Measurements from ENCODE around the gene CEND1.

The CEND1 gene

DNA sequence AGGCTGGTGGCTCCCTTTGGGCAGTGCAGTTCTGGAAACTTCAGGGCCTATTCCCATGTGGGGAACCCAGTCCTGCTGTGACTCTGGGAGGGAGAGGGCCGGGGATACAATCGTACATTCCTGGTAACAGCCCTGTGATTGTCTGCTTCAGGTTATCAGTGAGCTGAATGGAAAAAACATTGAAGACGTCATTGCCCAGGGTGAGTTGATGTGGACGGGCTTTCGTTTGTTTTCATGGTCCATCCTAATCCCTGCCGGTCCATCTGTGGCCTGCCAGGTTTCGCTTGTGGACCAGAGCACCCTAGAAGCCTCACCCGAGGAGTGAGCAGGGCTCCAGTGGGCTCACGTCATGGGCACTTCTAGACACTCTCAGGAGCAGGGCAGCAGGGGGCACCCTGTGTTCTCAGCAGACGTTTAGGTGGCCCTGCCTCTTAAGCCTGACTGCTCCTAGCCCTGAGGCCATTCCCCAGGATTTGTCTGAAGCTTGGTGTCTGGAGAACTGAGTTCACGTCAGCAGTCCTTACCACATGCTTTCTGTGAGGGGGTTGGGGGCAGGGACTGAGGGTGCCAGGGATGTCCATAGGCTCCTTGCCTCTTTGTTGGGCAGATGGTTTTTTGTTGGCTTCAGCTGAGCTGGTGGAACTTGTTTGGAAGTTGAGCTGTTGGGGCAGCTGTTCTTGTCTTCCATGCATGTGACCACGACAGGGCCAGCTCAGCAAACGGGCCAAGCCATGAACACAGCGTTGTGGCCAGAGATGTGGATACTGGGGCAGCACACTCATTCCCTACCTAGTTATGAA is 21.8 kb upstream of the CEND1 start:
- no peak for DNase-seq (ENCODE audit: low spot score)

DNA sequence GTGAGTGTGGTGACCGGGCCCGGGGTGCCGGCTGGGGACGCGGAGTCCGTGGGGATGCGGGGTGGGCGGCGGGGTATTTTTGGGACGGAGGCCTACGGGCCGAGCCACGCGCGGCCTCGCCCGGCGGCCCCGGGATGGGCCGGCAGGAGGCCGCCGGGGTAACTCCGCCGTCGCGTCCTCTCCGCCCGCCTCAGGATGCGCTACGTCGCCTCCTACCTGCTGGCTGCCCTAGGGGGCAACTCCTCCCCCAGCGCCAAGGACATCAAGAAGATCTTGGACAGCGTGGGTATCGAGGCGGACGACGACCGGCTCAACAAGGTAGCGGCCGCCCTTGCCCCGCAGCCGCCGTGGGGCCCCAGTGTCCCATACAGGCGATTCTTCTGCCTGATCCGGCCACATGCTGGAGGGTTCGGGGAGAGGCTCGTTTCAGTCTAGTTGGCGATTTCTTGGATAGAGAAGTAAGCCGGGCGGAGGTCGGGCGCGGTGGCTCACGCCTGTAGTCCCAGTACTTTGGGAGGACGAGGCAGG is 20.2 kb upstream of the CEND1 start:
- no peak for DNase-seq (ENCODE audit: low spot score)

DNA sequence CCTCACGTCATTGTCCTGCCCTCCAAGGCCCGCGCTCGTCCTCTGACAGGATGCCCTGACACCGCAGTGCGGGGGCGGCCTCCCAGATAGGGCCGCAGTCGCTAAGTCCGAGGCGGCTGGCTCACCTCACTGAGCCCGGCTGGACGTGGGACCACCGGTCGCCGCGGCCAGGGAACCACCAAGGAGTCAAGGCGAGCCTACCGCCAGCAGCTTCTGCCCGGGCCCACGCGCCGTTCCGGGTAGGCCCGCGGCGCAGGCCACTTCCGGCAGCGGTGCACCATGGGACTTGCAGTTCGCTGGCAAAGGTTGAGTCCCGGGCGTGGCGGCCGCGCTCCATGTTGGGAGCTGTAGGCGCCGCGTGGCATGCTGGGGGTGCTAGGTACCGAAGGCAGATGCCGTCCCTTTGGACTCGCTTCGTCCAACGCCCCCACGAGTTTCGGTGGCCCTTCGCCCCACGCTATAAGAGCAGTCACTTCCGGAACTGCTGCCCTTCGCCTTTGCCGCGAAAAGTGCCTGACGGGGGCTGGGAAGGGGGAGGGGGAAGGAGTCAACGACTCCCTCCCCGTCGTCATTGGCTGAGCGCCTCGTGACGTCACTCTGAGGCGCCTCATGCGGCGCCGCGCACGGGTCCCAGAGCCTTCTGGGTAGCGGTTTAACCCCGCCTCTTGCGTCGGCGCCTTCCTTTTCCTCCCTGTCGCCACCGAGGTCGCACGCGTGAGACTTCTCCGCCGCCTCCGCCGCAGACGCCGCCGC is 19.6 kb upstream of the CEND1 start, which contains the start of gene RPLP2:
Gene RPLP2 (plus strand): TSS at position 681 of the 753 bp plus-strand sequence. CDS start 268 bp downstream, outside the sequence.
- DNase-seq (ENCODE audit: low spot score) = peak; percentile 98

DNA sequence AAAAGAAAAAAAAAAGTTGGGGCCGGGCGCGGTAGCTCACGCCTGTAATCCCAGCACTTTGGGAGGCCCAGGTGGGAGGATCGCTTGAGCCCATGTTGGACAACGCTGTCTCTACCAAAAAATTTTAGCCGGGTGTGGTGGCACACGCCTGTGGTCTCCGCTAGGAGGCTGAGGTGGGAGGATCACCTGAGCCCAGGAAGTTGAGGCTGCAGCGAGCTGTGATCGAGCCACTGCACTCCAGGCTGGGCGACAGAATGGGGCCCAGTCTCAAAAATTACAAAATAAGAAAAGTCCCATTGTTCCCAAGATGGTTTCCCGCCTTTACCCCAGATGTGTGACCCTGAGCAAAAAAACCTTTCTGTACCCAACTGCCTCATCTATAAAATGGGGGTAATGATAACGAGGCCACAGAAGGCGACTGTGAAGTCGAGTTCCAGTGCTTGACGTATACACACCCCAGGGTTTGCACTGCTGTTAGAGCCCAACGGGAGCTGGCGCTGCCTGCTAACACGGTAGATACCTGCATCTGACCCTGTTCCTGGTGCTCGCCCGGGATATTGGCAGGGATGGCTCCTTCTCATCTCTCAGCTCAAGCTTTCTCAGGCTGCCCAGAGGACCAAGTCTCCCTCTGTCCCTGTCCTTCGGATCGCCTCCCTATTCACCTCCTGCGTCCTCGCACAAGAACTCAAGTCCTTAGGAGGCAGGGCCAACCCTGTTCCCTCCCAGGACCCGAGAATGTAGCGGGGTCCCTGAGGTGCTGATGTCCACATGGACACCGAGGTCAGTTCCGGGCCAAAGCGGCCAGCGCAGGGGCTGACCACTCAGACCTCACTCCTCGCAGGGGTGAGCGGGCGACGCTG is 18.8 kb upstream of the CEND1 start:
- peak; percentile 69 for DNase-seq (ENCODE audit: low spot score)

DNA sequence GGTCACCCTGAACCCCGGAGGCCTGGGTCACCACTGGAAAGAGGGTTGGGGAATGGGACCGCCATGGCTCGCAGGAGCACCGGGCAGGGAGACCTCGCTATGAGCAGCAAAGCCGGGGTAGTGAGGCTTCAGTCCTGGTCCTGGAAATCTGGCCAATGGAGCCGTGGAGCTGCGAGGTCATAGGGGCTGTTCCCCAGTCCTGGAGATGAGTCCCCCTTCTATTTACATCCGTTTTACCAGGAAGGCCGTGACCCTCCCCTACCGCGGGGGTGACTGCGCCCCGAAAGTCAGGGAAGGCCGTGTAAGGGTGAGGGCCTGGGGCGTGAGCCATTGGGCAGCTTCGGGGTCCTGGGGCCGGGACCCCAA is 14.7 kb upstream of the CEND1 start:
- no peak for DNase-seq (ENCODE audit: low spot score)

DNA sequence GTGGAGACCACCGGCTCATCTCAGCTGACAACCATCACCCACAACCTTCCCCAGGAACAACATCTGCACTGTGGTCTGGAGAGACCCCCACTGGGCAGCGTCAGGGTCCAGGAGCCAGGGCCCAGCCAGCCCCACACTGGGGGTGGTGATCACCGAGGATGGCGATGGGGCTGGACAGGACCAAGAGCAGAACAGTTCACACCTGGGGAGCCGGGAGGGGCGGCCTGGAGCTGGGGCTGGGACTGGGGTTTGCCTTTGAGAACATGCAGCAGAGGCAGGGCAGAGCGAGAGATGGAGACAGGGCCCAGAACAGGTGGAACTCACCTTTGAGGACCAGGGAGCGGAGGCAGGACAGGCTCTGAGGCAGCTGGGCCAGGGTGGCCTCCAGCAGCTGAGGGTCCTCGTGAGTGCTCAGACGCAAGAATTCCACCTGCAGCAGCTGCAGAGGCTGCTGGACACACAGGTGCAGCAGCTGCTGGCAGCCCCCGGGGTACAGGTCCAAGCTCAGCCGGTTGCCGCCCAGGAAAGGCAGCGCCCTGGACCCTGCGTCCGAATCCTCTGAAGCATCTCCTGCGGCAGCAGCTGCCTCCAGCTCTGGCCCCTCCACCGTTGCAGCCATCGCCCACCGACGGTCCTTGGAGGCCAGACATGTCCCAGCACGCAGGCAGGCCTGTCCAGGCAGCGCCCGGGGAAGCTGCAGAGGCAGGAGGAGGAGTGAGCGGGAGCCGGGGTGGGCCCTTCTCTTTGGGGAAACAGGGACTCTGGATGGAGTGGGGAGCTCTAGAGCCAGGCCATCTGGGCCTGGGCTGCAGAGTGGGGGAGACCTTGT is 14.1 kb upstream of the CEND1 start:
- no peak for DNase-seq (ENCODE audit: low spot score)

DNA sequence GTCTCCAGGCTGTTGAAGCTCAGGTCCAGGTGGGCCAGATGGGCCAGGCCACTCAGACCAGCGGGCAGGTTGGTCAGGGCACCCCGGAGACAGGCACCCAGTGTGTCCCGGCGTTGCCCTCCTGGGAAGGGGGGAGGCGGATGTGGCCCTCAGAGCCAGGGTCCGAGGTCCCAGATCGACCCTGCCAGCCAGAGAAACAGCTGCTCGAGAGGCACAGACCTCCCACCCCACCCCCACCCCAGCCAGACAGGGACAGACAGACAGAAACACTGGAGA is 13.5 kb upstream of the CEND1 start:
- no peak for DNase-seq (ENCODE audit: low spot score)

DNA sequence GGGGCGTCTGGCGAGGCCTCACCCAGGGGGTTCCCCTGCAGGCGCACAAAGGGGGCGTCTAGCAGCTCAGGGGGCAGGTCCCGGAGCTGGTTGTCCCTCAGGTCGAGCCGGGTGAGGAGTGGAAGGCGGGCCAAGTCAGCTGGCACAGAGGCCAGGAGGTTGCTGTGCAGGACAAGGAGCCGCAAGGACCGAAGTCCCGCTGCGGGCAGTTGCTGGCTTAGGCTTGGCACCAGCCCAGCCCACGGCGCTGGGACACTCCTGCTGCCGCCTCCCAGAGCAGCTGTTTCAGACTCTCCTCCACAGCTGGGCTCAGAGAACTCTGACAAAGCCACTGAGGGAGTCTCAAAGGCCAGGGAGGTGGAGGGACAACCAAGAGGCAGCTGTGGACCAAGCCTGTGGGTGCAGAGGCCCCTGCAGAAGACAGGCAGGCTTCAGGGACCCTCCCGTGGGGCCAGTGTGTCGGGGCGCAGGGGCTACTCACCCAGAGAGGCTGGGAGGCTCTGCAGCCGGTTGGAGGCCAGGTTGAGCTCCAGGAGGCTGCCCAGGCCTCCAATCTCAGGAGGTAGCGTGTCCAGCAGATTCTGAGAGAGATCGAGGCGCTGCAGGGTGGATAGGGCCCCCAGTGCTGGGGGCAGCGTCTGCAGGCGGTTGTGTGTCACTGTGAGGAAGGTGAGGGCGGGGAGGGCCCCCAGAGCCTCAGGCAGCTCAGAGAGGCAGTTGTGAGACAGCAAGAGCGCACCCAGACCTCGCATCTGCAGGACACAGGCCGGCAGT is 13.0 kb upstream of the CEND1 start:
- no peak for DNase-seq (ENCODE audit: low spot score)

DNA sequence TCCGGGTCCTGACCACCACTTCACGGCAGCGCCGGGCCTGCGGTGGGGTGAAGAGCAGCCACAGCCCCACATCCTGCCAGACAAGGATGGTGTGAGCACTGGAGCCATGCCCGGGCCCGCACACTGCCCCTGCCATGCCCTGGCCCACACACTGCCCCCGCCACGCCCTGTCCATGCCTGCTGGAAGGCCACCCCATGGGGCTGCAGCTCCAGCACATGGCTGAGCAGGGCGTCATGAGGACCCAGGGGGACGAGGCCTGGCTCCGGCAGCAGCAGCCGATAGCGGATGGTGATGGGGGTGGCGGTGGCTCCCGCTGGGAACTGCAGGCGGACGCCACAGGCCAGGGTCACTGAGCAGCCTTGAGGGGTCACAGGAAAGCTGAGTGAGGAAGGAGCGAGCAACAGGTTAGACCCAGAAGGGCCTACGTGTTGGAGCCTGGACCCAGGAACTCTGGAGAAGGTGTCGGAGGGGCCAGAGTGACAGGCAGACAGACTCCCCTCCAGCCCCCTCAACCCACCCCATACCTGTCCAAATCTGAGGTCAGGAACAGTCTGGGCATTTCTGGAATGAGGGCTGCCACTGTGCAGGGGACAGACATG is 12.2 kb upstream of the CEND1 start:
- DNase-seq (ENCODE audit: low spot score) = no peak

DNA sequence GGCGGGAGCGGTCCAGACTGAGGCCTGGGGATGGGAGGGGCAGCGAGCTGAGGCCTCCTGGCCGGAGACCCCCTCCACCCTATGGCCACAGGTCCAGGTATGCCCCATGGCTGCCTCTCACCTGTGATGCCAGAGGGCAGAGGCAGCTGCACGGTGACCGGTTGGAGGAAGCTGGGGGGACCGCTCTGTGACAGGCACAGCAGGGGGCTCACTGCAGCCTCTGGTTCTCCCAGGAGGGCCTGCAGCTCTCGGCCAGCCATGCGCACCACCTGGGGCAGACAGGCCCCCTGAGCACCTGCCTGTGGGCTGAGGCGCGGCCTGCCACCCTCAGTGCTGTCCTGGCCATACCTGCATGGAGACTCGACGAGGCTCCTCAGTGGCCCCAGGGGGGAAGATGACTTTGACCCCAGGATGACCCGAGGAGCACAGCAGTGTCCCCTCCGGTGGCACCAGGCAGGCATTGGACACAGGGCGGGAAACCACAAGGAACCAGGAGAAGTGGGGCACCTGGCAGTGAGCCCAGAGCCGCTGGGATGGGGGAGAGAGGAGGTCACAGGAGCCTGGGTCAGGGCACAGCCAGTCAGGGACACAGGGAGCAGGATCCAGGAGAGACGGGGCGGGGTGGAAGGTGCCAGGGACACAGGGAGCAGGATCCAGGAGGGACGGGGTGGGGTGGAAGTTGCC is 11.3 kb upstream of the CEND1 start:
- DNase-seq (ENCODE audit: low spot score) = no peak

DNA sequence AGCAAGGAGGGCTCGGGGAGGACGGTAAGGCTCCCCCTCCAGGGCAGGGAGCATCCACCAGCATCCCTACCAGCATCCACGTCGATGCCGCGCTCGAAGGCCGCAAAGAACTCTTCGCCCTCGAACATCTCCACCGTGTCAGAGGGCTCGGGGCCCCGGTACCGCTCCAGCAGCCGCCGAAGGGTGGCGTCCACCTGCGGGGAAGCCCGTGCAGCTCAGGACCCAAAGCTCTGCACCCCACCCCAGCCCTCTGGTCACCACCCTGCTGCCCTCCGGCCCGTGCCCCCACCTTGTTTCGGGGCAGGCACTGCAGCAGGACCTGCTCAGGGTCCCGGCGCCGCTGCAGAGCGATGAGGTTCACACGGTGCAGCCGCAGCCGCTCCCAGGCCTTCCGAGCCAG is 10.6 kb upstream of the CEND1 start:
- no peak for DNase-seq (ENCODE audit: low spot score)

DNA sequence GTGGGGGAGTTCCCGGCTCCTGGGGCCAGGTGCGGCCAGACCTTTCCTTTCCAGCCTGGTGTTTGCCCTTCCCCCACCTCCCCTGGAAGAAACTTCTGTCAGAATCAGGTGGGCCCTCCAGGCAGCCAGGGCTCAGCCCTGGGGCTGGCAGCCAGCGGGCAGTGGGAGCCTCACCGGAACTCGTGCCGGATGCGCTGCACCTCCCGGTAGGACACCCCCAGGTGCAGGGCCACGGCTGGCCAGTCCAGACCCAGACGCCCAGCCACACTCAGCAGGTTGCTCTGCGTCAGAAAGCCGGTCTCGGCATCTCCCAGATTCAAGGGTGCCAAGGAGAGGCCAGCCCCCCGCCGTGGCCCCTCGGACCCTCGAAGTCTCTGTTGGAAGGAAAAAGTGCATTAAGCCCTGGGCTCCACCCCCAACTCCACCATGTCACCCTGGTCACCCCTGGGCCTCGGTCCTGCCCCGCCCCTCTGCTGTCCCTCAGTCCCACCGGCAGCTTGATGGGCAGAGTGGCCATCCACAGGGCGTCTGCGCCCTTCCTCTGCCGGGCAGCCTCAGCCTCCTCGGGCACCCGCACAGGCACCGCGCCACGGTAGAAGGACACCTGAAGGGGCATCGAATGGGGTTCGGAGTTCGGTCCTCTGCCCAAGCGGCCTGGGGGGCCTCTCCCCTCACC is 9.9 kb upstream of the CEND1 start:
- no peak for DNase-seq (ENCODE audit: low spot score)

DNA sequence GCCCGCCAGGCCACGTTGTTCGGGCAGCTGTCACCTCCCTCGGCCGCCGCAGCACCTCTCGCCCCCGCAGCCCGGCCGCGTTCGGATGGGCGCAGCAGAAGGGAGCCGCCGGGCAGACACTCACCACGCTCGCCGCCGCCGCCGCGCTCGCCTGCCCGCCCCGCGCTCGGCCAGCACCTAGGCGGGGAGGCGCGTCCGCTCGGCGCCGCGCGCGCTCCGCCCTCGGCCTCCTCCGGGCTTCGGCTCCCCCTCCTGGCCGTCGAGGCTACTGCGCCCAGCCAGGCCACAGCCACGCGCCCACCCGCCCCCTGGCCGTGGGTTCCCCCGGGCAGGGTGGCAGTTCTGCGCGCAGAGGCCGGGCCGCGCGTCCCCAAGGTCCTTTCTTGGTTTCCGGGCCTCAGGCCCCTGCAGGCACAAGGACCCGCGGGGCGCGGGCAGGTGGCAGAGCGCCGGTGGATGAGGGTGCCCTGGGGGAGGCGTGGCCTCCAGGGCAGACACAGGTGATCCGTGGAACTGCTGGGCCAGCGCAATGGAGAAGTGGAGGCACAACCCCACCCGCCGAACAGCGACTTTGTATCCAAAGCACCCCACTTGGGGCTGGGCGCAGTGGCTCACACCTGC is 8.3 kb upstream of the CEND1 start, which contains the start of gene SLC25A22:
Gene SLC25A22 (minus strand): TSS at position 189 of the 621 bp plus-strand sequence. CDS start 3,275 bp downstream, outside the sequence.
- peak; percentile 83 for DNase-seq (ENCODE audit: low spot score)

DNA sequence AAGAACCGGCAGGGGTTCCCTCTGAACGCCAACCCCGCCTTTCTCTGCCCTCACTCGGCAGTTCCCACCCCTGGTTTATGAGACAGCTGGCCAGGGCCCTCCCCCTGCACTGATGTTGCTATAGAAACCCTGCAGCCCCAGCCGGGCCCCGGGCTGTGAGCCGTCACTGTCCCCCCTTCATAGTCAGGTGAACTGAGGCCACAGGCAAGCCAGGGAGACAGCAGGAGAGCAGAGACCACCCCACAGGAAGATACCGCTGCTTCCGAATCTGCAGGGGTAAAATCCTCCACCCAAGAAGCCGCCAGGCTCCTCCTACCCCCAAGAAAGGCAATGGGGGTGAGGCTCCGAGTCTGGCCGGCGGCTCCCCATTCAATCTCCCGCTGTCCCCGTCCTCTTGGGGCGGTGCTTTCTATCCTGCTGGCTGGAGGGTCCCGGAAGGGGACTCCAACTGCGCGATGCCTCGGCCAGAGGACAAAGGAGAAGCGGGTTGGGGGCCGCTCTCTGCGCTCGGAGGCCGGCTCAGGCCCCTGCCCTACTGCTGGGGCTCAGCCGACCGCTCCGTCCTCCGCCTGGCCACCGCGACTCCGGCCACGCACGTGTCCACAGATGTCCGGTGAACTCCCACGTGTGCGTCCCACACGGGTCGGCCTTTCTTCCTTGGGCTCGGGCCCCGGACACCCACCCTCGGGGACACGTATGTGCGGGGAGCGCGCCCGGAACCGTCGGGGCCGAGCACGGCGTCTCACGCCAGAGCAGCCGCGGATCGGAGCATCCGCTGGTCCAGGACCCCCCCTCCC is 7.6 kb upstream of the CEND1 start:
- peak; percentile 75 for DNase-seq (ENCODE audit: low spot score)

DNA sequence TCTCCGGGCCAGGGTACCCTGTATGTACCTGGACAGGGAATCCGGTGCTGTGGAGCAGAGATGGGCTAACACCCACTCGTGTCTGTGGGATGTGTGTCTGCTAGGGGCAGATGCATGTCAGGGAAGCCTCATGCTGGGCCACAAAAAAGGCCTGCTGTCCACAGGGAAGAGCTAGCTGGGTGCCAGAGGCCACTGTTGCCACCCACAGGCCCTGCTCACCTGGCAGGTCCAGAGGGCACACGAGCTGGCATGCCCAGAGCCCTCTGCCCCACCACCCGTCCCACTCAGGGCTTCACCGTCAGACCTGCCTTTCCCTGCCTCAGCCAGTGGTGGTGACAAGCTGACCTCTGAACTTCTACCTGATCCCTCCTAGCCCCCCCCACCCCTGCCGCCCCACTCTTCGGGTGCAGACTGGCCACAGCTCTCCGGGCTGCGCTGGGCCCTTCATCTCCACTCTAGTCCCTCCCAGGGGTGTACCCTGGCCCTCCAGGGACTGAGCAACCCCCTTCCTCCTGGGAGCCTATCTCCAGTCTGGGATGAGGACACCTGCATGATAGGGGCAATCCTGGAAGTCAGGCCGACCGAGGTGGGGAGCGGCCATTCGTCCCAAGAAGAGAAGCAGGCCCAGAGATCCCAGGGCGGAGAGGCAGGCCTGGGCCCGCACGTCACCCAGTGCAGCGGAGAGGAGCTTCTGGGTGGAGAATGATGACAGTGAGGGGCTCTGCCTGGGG is 6.8 kb upstream of the CEND1 start:
- no peak for DNase-seq (ENCODE audit: low spot score)

DNA sequence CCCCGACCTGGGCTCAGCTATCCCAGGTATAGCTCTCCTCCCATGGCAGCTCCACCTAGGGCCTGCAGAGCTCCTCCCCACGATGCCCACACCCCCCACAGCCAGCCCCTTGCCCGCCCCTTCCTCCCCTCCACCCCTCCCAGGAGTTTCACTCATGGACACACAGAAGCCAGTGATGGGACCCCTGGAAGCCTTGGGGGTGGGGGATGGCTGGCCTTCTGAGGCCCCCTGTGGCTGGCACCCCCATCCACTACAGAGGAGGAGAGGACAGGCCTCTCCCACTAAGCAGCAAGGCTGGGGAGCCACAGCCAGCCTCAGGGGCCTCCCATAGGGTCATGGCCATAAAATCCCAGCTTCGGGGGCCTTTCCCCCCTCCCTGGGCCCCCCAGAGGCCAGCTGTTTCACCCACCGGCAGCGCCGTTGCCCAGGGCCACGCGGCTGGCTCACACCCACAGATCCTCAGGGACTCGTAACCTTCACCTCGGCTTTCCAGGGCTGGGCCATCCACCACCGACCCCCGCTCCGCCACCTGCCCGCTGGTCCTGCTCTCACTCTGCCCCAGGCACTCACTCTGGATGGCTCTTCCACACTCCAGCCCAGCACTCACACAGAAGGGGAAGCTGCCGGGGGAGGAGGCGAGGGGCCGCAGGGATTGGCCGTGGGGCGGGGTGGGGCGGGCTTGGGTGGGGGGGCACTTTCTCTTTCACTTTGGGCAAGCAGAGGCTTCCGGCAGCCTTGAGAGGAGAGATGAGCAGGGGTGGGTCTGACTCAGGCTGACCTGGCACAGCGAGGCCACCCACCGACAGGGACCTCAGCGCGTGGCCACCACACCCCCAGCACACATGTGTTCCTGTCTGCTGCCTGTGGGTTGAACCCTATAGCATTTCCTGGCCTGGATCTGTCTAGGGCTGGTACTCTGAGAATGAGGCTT is 6.0 kb upstream of the CEND1 start:
- peak; percentile 87 for DNase-seq (ENCODE audit: low spot score)
